Erythroblast (primary cell): ENCODE data around the gene MEAF6.

Experiments used
- GATA1 ChIP-seq: IDR thresholded peaks from 2 replicates; pipeline ENCODE4 v1.6.1; 2011; ENCODE audit warnings: low read depth, mild to moderate bottlenecking, control low read depth, low read length, moderate library complexity
- POLR2A ChIP-seq: IDR thresholded peaks from 2 replicates; pipeline ENCODE4 v1.6.1; 2011; ENCODE audit warnings: mild to moderate bottlenecking, low read length

GRCh38 chr1:37560401-37561132 lies 46.0 kb upstream of the MEAF6 start:
- TF ChIP-seq POLR2A, result no peak
- no peak for TF ChIP-seq GATA1
